Breast epithelium (tissue), 4 donors: ENCODE measurements around the gene MIEF1. TPM values are rescaled to one million over a fixed set of nuclear protein-coding genes. Genes with fewer than 3 reads are reported as not detected.

Experiments used
- DNase-seq, 2 donors: peaks; one replicate each; pipeline ENCODE4 v3.0.0-alpha.2; 2019; ENCODE audit warnings: low spot score in 2 of 2
- H3K27ac ChIP-seq, 2 donors: fragments of 200-600 bp; sonication (generic) in 1 of 2; one replicate each; pipeline ENCODE4 v1.5.1; 2016 to 2019; ENCODE audit warnings: mild to moderate bottlenecking in 1 of 2
- H3K27me3 ChIP-seq, 2 donors: fragments of 200-600 bp; sonication (generic) in 1 of 2; one replicate each; pipeline versions ENCODE4 v1.5.1 to v1.6.0; 2017 to 2019; ENCODE audit warnings: control low read depth in 1 of 2, mild to moderate bottlenecking in 1 of 2
- H3K36me3 ChIP-seq: fragments of 200-600 bp; one replicate; pipeline ENCODE4 v1.5.1; 2019
- H3K4me1 ChIP-seq, 2 donors: fragments of 200-600 bp; sonication (generic); one replicate each; pipeline ENCODE4 v1.5.1; 2016 to 2019; ENCODE audit warnings: control low read depth in 1 of 2
- H3K4me3 ChIP-seq, 3 donors: fragments of 200-600 bp; sonication (generic); 1 replicate in 2 of 3; 2 replicates in 1 of 3; pipeline ENCODE4 v1.5.1; 2016 to 2019; ENCODE audit warnings: mild to moderate bottlenecking in 3 of 3, moderate library complexity in 2 of 3
- H3K9me3 ChIP-seq, 2 donors: fragments of 200-600 bp; sonication (generic) in 1 of 2; one replicate each; pipeline ENCODE4 v1.5.1; 2016 to 2019; ENCODE audit warnings: control low read depth in 1 of 2
- CTCF ChIP-seq, 3 donors: fragments of 450-650 bp; IDR thresholded peaks; one replicate each; pipeline ENCODE4 v1.5.1; 2016 to 2017; ENCODE audit warnings: antibody characterized with exemption in 3 of 3, mild to moderate bottlenecking in 3 of 3, moderate library complexity in 3 of 3
- POLR2A ChIP-seq: fragments of 450-650 bp; IDR thresholded peaks from one replicate; pipeline ENCODE4 v1.6.1; 2016; ENCODE audit warnings: antibody characterized with exemption, mild to moderate bottlenecking, moderate library complexity
- POLR2AphosphoS5 ChIP-seq, 3 donors: sonication (generic); formaldehyde crosslinking; IDR thresholded peaks; one replicate each; pipeline ENCODE4 v1.6.1; 2017; ENCODE audit warnings: antibody characterized with exemption in 3 of 3
- intact Hi-C: fragments of 100-400 bp; cut with DNase I; formaldehyde crosslinking; loops from one replicate; pipeline ENCODE4 v1.15.1; 2023; ENCODE audit warnings: low total_unique reads
- total RNA-seq, 3 donors: library from RNA; depleted of rRNA; stranded (reverse); fragments of >200 nt; gene quantifications; one replicate each; pipeline ENCODE4 v1.1.0, GENCODE V29; 2016

Gene MIEF1
- total RNA-seq, 3 donors from 2014 or later = 19.7 to 24.3 (median 22.9) TPM

GRCh38 chr22:39481595-39481994, 20.5 kb upstream of the MIEF1 start:
- no peaks in the 10 kb centered on the region for H3K4me1 ChIP-seq
- DNase-seq = no peak
- H3K27me3 ChIP-seq = no peaks in the 10 kb centered on the region
- TF ChIP-seq POLR2AphosphoS5 (IDR thresholded peaks at IDR 0.05) (no peak), CTCF (IDR thresholded peaks at IDR 0.05) (no peak), POLR2A (no peak)
- no peaks in the 10 kb centered on the region for H3K9me3 ChIP-seq
- intact Hi-C loops = no loop called here
- no peaks in the 10 kb centered on the region for H3K36me3 ChIP-seq
- H3K27ac ChIP-seq = no peak overlapping the region
- H3K4me3 ChIP-seq = no peak overlapping the region

GRCh38 chr22:39482768-39483167, 19.3 kb upstream of the MIEF1 start:
- DNase-seq = no peak
- Histone ChIP-seq H3K4me3 (no peak overlapping the region), H3K36me3 (no peaks in the 10 kb centered on the region), H3K27ac (no peak overlapping the region), H3K9me3 (no peaks in the 10 kb centered on the region), H3K4me1 (no peaks in the 10 kb centered on the region), H3K27me3 (no peaks in the 10 kb centered on the region)
- TF ChIP-seq POLR2AphosphoS5 (IDR thresholded peaks at IDR 0.05) (no peak), CTCF (IDR thresholded peaks at IDR 0.05) (no peak), POLR2A (no peak)
- intact Hi-C loops = no loop called here

- H3K27me3 ChIP-seq = no peaks in the 10 kb centered on the region
- no peaks in the 10 kb centered on the region for H3K36me3 ChIP-seq
- no peak overlapping the region for H3K27ac ChIP-seq
- no peaks in the 10 kb centered on the region for H3K4me1 ChIP-seq
- intact Hi-C loops = no loop called here
- no peaks in the 10 kb centered on the region for H3K9me3 ChIP-seq
- H3K4me3 ChIP-seq = no peak overlapping the region
- TF ChIP-seq POLR2AphosphoS5 (IDR thresholded peaks at IDR 0.05) (no peak), POLR2A (no peak)
- no peak for DNase-seq
These were observed 14.9 kb upstream of the MIEF1 start for GRCh38 chr22:39486951-39487825.

- Histone ChIP-seq H3K9me3 (no peaks in the 10 kb centered on the region), H3K4me3 (no peak overlapping the region), H3K27ac (no peak overlapping the region), H3K36me3 (no peaks in the 10 kb centered on the region), H3K27me3 (no peaks in the 10 kb centered on the region), H3K4me1 (no peaks in the 10 kb centered on the region)
- TF ChIP-seq POLR2AphosphoS5 (IDR thresholded peaks at IDR 0.05) (no peak), POLR2A (no peak), CTCF (IDR thresholded peaks at IDR 0.05) (no peak)
- intact Hi-C loops = no loop called here
- no peak for DNase-seq
These were observed 14.1 kb upstream of the MIEF1 start for GRCh38 chr22:39487826-39488520.

- Histone ChIP-seq H3K27me3 (no peaks in the 10 kb centered on the region), H3K4me1 (no peaks in the 10 kb centered on the region), H3K9me3 (no peaks in the 10 kb centered on the region), H3K4me3 (no peak overlapping the region), H3K36me3 (no peaks in the 10 kb centered on the region), H3K27ac (no peak overlapping the region)
- intact Hi-C loops = no loop called here
- no peak for TF ChIP-seq POLR2AphosphoS5 (IDR thresholded peaks at IDR 0.05)
- TF ChIP-seq CTCF (IDR thresholded peaks at IDR 0.05) = no peak
- TF ChIP-seq POLR2A = no peak
- DNase-seq = no peak
These were observed 13.5 kb upstream of the MIEF1 start for GRCh38 chr22:39488563-39489083.
